ENCODE data around the gene GALNT17. TPM values are rescaled to one million over a fixed set of nuclear protein-coding genes. Genes with fewer than 3 reads are reported as not detected.

Gene GALNT17
- total RNA-seq, 1 donor from 2014 or later = not detected

DNA sequence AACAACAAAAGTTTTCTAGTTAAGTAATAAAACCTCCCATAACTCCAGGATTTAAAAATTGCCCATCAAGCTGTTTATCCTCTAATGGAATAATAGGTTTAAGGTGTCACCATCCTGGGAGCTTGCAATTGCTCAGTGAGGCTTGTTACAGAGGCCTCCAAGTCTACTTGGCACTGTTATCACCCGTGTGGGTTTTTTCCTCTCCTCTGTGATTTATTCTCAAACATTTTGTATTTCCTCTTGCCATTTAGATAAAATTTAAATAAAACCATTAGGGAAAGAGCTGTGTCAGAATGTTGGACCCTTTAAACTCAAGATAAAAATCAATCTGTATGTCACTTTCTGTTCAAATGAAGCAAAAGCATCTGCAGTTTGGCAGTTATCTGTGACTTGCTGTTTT is 202.6 kb downstream of the GALNT17 start:
- DNase-seq (ENCODE audit: low read depth in 2 of 2) = no peak

- DNase-seq (ENCODE audit: low read depth in 2 of 2) = no peak
Measured at GRCh38 chr7:71338866-71339265, 206.9 kb downstream of the GALNT17 start.

DNA sequence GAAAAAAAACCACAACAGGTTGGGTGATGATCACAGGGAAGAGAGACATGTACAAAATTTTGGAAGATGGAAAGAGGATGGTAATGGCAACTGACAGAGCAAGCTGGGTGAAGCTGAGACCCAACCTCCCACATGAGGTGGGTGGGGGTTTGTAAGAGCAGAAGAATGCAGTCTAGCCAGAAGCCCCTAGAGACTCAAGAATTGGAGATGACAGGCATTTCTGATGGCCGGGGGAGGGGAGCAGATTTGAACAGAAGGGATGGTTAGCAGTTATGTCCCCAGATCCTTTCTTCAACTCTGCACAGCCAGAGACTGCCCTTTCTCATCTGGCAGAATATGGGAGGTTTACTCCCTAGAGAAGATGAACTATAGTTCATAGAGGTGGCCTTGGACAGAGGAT is 208.0 kb downstream of the GALNT17 start:
- no peak for DNase-seq (ENCODE audit: low read depth in 2 of 2)

DNA sequence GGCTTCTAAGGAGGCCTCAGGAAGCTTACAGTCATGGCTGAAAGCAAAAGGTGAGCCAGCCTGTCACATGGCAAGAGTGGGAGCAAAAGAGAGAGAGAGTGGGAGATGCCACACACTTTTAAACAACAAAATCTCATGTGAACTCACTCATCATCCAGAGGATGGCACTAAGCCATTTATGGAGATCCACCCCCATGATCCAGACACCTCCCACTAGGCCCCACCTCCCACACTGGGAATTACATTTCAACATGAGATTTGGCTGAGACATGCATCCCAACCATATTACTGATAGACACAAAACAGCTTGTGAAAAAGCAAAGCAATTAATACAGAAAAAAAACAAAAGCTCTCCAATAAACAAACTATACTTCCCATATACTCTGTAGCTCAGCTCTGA is 210.3 kb downstream of the GALNT17 start:
- no peak for DNase-seq (ENCODE audit: low read depth in 2 of 2)

GRCh38 chr7:71343039-71343438 is 211.1 kb downstream of the GALNT17 start:
- no peak for DNase-seq (ENCODE audit: low read depth in 2 of 2)

GRCh38 chr7:71343892-71344291 is 211.9 kb downstream of the GALNT17 start:
- no peak for DNase-seq (ENCODE audit: low read depth in 2 of 2)

DNA sequence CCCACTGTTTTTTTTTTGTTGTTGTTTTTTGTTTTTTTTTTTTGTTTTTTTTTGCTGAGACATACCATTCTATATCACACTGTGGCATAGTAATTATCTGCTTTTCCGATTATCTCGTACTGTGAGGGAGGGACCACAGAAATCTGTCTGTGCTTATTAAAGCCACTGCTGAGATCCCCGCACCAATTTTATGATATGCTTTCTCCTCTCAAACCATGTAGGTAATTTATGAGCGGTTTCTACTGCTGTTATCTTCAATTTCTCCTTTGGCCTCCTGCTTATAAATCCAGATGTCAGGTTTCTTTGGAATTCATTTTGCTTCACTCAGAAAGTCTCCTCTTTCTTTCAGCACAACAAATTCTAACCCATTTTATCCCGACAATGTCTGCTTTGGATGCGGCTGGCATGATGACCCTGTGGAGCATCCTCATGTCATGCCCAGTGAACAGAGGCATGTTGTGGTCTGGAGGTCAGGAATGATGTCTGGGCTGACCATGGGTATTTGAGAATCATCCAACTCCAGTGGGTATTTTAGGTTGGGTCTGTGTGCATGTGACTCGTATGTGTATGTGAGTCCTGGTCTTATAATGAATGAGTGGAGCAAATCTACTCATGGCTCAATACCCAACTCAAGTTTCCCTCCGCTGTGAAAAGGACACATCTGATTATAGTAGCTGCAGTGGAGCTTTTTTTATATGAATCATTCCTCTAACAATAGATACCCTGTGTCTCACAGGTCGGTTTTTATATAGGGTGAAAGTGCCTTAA is 213.4 kb downstream of the GALNT17 start:
- no peak for DNase-seq (ENCODE audit: low read depth in 2 of 2)

DNA sequence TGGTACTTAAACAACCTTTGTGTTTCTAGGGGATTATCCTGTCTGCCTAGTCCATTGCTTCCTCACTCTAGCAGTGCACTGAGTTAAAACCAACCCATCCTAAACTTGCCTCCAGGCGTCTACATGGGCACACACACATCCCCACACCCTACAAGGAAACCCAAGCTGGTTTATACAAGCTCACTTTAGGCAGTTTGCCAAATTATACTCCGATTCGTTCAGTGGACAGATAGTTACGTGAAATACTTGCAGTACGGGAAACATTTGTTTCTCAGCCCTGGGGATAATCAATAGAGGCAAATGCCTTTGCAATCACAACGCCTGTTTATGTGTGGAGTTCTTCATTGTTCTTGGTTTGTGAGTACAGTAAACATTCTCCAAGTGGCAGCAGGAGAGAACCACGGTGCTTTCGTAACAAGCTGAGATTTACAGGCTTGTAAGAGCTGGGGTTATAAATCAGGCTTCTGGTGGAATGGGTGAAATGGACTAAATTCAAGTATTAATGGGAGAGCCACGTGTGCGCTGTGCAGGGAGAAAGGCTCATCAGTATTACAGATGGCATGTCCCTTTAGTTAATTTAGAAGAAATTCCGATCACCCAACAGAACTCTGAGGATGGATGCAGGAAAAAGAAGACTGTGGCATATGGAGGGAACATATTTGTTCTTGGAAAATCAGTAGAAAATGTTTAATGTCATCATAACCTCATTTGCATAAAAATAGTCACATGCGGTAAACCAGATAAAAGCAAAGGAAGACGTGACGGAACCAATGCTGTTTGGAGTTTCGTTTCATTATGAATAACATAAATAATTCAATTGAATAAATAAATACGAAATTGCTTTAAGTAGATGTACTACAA is 217.1 kb downstream of the GALNT17 start:
- no peak for DNase-seq (ENCODE audit: low read depth in 2 of 2)

GRCh38 chr7:71349682-71350481 is 217.9 kb downstream of the GALNT17 start:
- DNase-seq (ENCODE audit: low read depth in 2 of 2) = no peak

DNA sequence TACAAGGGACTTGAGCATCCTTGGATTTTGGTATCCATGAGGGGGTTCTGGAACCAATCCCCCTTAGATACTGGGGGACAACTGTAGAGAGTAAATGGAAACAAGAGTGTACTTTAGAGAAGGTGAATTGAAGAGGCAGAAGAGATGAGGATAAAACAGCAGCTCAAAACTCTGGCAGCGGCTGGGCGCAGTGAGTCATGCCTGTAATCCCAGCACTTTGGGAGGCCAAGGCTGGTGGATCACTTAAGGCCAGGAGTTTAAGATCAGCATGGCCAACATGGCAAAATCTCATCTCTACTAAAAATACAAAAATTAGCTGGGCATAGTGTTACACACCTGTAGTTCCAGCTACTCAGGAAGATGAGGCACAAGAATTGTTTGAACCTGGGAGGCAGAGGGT is 218.7 kb downstream of the GALNT17 start:
- no peak for DNase-seq (ENCODE audit: low read depth in 2 of 2)

GRCh38 chr7:71354716-71355115 is 222.8 kb downstream of the GALNT17 start:
- DNase-seq (ENCODE audit: low read depth in 2 of 2) = no peak

- no peak for DNase-seq (ENCODE audit: low read depth in 2 of 2)
Measured at GRCh38 chr7:71361451-71362032, 229.6 kb downstream of the GALNT17 start.

GRCh38 chr7:71362240-71362639 is 230.3 kb downstream of the GALNT17 start:
- no peak for DNase-seq (ENCODE audit: low read depth in 2 of 2)

- no peak for DNase-seq (ENCODE audit: low read depth in 2 of 2)
Measured at GRCh38 chr7:71363223-71363622, 231.3 kb downstream of the GALNT17 start.

GRCh38 chr7:71363627-71364026 is 231.7 kb downstream of the GALNT17 start:
- no peak for DNase-seq (ENCODE audit: low read depth in 2 of 2)

- DNase-seq (ENCODE audit: low read depth in 2 of 2) = no peak
Measured at GRCh38 chr7:71364551-71364950, 232.6 kb downstream of the GALNT17 start.

DNA sequence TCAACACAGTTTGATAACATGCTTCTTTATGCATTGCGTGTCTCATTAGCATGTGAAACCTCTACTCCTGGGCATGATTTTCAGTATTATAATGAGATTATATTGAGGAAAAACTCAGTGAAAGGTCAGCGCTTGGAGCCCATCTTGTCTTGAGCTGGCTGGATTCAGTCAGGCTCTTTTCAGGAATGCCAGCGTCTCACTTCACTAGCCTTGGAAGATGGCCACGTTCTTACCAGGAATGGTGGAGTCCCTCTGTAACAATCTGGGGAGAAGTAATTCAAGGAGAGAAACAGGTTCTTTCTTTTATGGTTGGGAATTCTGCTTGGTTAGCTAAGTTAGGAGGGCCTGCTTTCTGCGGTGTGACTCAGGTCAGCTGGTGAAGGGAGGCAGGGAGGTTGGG is 241.0 kb downstream of the GALNT17 start:
- no peak for DNase-seq (ENCODE audit: low read depth in 2 of 2)

DNA sequence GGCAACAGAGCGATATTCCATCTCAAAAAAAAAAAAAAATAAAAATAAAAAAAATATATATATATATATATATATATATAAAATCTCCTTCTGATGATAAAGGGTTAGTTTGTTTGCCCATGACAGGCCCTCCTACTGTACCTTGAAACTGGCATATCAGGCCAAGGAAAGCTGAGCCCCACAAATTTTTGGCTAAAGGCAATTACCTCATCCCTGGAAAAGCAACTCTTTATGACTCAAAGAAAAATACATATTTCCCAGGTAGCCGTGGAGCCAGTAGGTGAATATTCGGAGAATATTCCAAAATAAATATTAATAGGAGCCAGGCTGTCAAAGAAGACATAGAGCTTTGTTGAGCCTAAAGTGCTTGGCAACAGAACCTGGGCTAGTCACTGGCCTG is 245.1 kb downstream of the GALNT17 start:
- DNase-seq (ENCODE audit: low read depth in 2 of 2) = no peak

DNA sequence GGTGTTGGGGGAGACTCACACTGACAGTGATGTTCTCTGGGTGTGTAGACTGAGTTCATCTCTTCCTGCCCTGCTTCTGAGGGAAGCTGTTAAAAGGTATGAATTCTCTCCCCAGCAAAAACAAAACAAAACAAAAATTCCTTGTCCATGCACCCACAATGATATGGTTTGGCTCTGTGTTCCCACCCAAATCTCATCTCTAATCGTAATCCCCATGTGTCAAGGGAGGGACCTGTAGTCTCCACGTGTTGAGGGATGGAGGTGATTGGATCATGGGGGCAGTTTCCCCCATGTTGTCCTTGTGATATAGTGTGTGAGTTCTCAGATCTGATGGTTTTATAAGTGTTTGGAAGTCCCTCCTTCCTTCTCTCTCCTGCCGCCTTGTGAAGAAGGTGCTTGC is 245.5 kb downstream of the GALNT17 start:
- no peak for DNase-seq (ENCODE audit: low read depth in 2 of 2)

GRCh38 chr7:71384094-71384493 is 252.2 kb downstream of the GALNT17 start:
- DNase-seq (ENCODE audit: low read depth in 2 of 2) = no peak

- DNase-seq (ENCODE audit: low read depth in 2 of 2) = no peak
Measured at GRCh38 chr7:71385330-71385729, 253.4 kb downstream of the GALNT17 start.

Measured in dermis microvascular lymphatic vessel endothelial cell (primary cell).